GM19239 (cell line): ENCODE data around the gene SLC25A53.
"Not testable (repeated sequence)": the region's sequence is repeated elsewhere in the genome, so short reads cannot be mapped to it uniquely, and the experiment has no call there.

Source experiments
- DNase-seq: peaks from one replicate; pipeline ENCODE4 v3.0.0; 2011; ENCODE audit warnings: low spot score; ENCODE audit not compliant: insufficient read length
- FAIRE-seq: peaks from 2 replicates; lab custom pipeline; 2011; peaks lifted over from hg19 to GRCh38; lab: Jason Lieb, UNC

SLC25A53 gene

DNA sequence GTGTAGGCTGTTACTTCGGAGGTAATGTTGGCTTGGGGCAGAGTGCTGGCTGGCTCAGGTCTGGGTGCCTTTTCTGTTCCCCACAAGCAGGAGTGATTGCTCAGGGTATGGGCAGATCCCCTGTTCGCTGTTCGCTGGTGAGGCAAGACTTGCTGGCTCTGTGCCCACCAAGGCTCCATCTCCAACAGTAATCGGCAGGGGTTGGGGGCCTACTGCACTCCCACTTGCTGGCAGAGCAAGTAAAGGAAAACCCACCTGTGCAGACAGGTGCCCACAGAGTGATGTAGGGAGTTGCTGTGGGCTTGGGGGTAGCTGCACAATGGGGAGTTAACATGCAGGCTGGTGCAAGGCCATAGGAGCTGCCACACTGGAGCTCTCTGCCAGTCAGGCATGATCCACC is 72.7 kb downstream of the SLC25A53 start:
- DNase-seq = no peak
- FAIRE-seq = no peak

DNA sequence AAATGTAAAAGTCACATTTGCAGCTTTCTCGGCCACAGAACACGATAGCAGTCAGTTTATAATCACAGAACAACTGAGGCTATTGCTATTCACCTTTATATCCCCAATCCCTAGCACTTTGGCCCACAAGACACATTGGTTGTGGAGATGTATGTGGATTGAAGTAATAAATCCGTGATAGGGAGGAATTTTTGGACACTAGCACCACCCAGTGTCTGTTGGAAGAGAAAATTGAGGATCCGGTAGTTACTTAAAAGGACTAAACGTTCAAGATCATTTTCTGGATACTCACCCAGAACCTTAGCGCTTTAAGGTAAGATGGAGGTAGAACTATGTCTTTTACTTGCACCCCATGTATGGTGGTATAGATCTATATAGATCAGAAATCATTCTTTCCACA is 79.0 kb downstream of the SLC25A53 start:
- DNase-seq, FAIRE-seq: not testable (repeated sequence)

DNA sequence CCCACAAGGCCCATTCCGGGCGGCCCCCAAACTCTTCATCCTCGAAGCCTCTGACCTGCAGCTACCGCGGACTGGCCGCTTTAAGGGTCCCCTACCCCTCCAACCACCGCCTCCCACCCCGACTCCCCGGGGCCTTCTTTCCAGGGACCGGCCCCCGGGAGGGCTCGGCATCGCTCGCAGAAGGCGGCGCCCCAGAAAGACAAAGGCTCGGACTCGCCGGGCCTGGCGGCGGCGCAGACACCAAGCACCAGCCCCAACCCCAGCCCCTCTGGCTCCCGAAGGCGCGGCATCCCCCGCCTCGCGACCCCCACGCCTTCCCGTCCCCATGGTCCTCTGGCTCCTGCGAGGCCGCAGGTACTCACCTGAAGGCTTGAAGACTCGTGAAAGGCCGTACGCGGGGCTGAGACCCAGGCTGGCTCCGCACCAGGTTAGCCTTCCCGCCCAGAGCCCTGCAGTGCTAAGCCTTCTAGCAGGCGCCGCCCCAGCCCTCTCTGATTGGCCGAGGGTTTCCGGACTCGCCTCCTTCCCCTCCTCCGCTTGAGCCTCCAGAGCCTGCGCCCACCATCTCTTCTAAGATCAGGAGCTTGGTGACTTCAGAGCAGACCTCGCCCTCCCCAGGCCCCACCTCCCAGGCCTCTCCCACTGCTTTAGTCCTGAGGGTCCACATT is 80.9 kb downstream of the SLC25A53 start, which contains the start of gene TMSB15C:
TMSB15C (minus strand) TSS at position 459 of the 668 bp plus-strand sequence.
- not testable (repeated sequence) for FAIRE-seq, DNase-seq

DNA sequence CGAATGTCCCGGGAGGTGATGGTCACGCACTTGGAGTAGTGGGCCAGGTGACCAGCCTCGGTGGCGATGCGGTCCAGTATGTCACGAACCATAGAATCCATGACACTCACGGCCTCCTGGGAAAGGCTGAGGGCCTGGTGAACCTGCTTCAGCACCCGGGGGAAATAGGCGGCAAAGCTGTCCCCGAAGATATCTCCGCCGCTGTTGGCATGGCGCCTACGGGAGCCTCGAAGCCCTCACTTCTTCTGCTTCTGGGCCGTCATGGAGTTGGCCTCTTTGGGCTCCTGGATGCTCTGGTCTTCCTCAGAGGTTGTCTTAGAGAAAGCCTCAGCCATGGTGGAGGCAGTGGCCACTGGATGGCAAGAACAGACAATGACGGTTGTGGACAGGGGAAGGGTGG is 94.2 kb downstream of the SLC25A53 start:
- FAIRE-seq, DNase-seq: not testable (repeated sequence)

DNA sequence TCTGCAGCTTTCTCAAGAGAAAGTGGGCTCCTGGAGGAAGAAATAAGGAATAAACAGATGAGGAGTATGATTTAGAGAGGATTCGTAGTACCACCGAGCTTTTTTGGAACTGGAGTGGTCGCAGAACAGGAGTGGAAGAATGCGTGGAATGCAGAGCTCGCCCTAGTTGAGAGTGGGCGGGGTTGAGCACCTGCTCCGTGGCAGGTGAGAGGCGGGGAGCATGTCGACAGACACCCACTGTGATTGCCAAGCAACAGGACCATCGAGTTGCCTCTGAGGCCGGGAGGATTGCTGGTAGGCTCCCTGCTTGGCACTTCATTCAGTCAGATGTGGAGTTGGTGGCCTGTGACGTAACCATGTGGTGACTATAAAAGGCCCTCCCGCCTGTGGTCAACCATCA is 101.9 kb downstream of the SLC25A53 start:
- not testable (repeated sequence) for DNase-seq, FAIRE-seq
